Esophagus muscularis mucosa (tissue), 4 donors: ENCODE results near the gene IQCM. TPM values are rescaled to one million over a fixed set of nuclear protein-coding genes. Genes with fewer than 3 reads are reported as not detected.

ENCODE experiments used
- DNase-seq: peaks from one replicate; pipeline ENCODE4 v3.0.0-alpha.2; 2017; ENCODE audit errors: extremely low spot score
- H3K27ac ChIP-seq, 4 donors: fragments of 200-600 bp; sonication (generic); replicated peaks in 1 of 4; 1 replicate in 3 of 4; 2 replicates in 1 of 4; pipeline ENCODE4 v1.5.1; 2016 to 2019; ENCODE audit warnings: mild to moderate bottlenecking in 1 of 4
- H3K27me3 ChIP-seq, 4 donors: fragments of 200-600 bp; sonication (generic); one replicate each; pipeline versions ENCODE4 v1.5.1 to v1.6.0; 2016 to 2019
- H3K36me3 ChIP-seq, 4 donors: fragments of 200-600 bp; sonication (generic); one replicate each; pipeline ENCODE4 v1.5.1; 2016 to 2019
- H3K4me1 ChIP-seq, 4 donors: fragments of 200-600 bp; sonication (generic); one replicate each; pipeline ENCODE4 v1.5.1; 2016 to 2019
- H3K4me3 ChIP-seq, 4 donors: fragments of 200-600 bp; sonication (generic); 1 replicate in 2 of 4; 2 replicates in 2 of 4; pipeline ENCODE4 v1.5.1; 2016 to 2019; ENCODE audit warnings: mild to moderate bottlenecking in 4 of 4, moderate library complexity in 1 of 4
- H3K9me3 ChIP-seq, 4 donors: fragments of 200-600 bp; sonication (generic); 1 replicate in 3 of 4; 2 replicates in 1 of 4; pipeline ENCODE4 v1.5.1; 2016 to 2019
- EP300 ChIP-seq: sonication (generic); formaldehyde crosslinking; IDR thresholded peaks from one replicate; pipeline ENCODE4 v1.6.1; 2017; ENCODE audit warnings: antibody characterized with exemption
- POLR2A ChIP-seq: fragments of 450-650 bp; IDR thresholded peaks from one replicate; pipeline ENCODE4 v1.6.1; 2017; ENCODE audit warnings: antibody characterized with exemption, moderate library complexity, mild to moderate bottlenecking, low read depth
- POLR2AphosphoS5 ChIP-seq, 2 donors: sonication (generic); formaldehyde crosslinking; IDR thresholded peaks; one replicate each; pipeline ENCODE4 v1.6.1; 2017; ENCODE audit warnings: antibody characterized with exemption in 2 of 2
- WGBS: methylation state at CpG from one replicate; pipeline ENCODE4 v1.1.5; 2018; 5-methylcytosine and 5-hydroxymethylcytosine counted together
- intact Hi-C: fragments of 100-400 bp; cut with DNase I; formaldehyde crosslinking; loops from one replicate; pipeline ENCODE4 v1.15.1; 2023
- total RNA-seq, 4 donors: library from RNA; depleted of rRNA; stranded (reverse); fragments of >200 nt; gene quantifications; one replicate each; pipeline versions ENCODE4 v1.1.0 to v1.2.1, GENCODE V29; 2016
- TF ChIP-seq, protein P1 (sequence below), 3 experiments: fragments of 200-600 bp in 2 of 3; fragments of 450-650 bp in 1 of 3; sonication (generic) in 2 of 3; IDR thresholded peaks; one replicate each; pipeline ENCODE4 v1.5.1; 2017 to 2019; ENCODE audit warnings: antibody characterized with exemption in 3 of 3, mild to moderate bottlenecking in 2 of 3, moderate library complexity in 1 of 3

IQCM gene
- total RNA-seq, 4 donors from 2014 or later, result not detected

DNA sequence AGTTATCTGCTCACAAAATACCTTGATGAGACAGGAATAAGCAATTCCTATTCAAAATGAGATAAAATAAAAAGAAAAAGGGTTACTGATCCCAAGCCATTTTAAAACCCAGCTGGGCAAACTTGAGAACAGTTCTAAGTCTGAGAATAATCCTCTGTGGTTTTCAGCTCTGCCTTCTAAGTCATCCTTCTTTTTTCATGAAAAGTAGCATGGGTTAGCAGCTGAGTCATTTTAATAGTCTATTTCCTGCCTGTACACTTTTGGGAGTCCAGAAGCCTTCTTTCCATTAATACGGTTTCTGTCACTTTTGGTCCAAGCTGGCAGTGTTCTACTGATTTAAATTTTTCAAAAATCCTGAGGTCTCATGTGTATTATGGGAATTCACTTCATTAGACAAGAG, 374.3 kb downstream of the IQCM start:
- no peaks in the 10 kb centered on the region for H3K4me1 ChIP-seq
- no peaks in the 10 kb centered on the region for H3K36me3 ChIP-seq
- WGBS, result 59% methylated on average over 1 of the region's 1 CpG
- intact Hi-C loops, result no loop called here
- H3K27me3 ChIP-seq, result no peaks in the 10 kb centered on the region
- no peak overlapping the region for H3K4me3 ChIP-seq
- no peak for DNase-seq
- TF ChIP-seq, protein P1, sequence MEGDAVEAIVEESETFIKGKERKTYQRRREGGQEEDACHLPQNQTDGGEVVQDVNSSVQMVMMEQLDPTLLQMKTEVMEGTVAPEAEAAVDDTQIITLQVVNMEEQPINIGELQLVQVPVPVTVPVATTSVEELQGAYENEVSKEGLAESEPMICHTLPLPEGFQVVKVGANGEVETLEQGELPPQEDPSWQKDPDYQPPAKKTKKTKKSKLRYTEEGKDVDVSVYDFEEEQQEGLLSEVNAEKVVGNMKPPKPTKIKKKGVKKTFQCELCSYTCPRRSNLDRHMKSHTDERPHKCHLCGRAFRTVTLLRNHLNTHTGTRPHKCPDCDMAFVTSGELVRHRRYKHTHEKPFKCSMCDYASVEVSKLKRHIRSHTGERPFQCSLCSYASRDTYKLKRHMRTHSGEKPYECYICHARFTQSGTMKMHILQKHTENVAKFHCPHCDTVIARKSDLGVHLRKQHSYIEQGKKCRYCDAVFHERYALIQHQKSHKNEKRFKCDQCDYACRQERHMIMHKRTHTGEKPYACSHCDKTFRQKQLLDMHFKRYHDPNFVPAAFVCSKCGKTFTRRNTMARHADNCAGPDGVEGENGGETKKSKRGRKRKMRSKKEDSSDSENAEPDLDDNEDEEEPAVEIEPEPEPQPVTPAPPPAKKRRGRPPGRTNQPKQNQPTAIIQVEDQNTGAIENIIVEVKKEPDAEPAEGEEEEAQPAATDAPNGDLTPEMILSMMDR (IDR thresholded peaks at IDR 0.05), result no peak
- TF ChIP-seq POLR2AphosphoS5 (IDR thresholded peaks at IDR 0.05), result no peak
- TF ChIP-seq POLR2A, result no peak
- TF ChIP-seq EP300, result no peak
- no peak overlapping the region for H3K27ac ChIP-seq
- H3K9me3 ChIP-seq, result no peaks in the 10 kb centered on the region

DNA sequence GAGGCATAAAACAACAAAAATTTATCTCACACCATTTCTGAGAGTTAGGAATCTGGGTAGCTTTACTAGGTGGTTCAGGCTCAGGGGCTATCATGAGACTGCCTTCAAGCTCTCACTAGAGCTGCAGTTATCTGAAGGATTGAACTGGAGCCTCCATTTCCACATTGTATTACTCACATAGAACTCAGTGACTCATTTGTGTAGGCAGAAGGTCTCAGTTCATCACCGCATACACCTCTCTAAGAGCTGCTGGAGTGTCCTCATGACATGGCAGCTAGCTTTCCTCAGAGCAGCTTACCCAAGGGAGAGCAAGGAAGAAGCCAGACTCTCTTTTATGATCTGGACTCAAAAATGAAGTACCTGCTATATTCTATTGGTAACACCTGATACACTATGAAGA, 389.2 kb downstream of the IQCM start:
- intact Hi-C loops, result no loop called here
- DNase-seq, result no peak
- Histone ChIP-seq H3K27ac (no peak overlapping the region), H3K4me1 (no peaks in the 10 kb centered on the region), H3K36me3 (no peaks in the 10 kb centered on the region), H3K4me3 (no peak overlapping the region), H3K9me3 (no peaks in the 10 kb centered on the region), H3K27me3 (no peaks in the 10 kb centered on the region)
- TF ChIP-seq EP300, result no peak
- TF ChIP-seq POLR2AphosphoS5 (IDR thresholded peaks at IDR 0.05), result no peak
- TF ChIP-seq POLR2A, result no peak
- WGBS, result 93% methylated on average over 1 of the region's 1 CpG

DNA sequence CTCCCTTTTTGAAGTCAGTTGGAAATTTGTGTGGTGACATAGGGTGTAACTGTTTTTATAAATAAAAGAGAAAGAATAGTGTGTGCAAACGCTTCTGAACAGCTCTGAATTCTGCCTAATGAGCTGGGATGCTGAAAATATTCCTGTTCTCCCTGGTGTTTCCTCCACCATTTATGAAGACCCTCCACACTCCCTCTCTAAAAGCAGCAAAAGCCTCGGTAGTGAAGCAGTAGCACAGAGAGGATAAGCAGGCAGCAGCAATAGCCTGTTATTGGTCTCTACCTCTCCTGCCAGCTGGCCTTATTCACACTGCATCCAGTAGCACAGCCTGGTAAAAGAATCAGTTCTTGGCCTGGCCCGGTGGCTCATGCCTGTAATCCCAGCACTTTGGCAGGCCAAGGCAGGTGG, 406.1 kb downstream of the IQCM start:
- peak overlapping the region in 2 of 4 donors; percentile 35 to 64 for H3K27ac ChIP-seq
- no peaks in the 10 kb centered on the region for H3K36me3 ChIP-seq
- H3K9me3 ChIP-seq, result no peaks in the 10 kb centered on the region
- no peak for DNase-seq
- no peak for TF ChIP-seq POLR2AphosphoS5 (IDR thresholded peaks at IDR 0.05)
- no peak for TF ChIP-seq EP300
- TF ChIP-seq, protein P1 (IDR thresholded peaks at IDR 0.05), result no peak
- TF ChIP-seq POLR2A, result no peak
- intact Hi-C loops, result no loop called here
- no peaks in the 10 kb centered on the region for H3K27me3 ChIP-seq
- H3K4me1 ChIP-seq, result peaks cover 6 to 16% (median 13%) of the 10 kb centered on the region in 4 donors
- H3K4me3 ChIP-seq, result no peak overlapping the region
- 50% methylated on average over 3 of the region's 3 CpGs for WGBS

DNA sequence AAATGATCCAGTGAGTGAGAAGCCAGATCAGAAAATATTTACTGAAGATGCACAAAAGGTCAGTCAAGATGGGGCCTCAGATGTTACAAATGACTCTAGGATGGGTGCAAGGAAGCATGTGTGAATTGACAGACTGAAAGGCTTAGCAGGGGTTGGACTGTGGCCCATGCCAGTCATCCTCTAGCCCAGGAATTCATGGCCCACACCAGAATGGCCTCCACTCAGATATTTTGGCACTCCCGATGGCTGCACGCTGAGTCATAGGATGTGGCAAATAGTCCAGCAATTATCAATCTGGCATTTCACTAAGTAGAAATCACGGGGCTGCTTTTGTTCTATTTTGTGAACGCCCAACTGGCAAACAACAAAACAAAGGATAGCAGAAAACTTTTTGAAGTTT, 406.5 kb downstream of the IQCM start:
- H3K27ac ChIP-seq, result peak overlapping the region in 2 of 4 donors; percentile 35 to 64
- no peaks in the 10 kb centered on the region for H3K27me3 ChIP-seq
- WGBS, result 25% methylated on average over 4 of the region's 4 CpGs
- H3K36me3 ChIP-seq, result no peaks in the 10 kb centered on the region
- peaks cover 6 to 20% (median 13%) of the 10 kb centered on the region in 4 donors for H3K4me1 ChIP-seq
- no peak overlapping the region for H3K4me3 ChIP-seq
- H3K9me3 ChIP-seq, result no peaks in the 10 kb centered on the region
- TF ChIP-seq POLR2A (no peak), POLR2AphosphoS5 (IDR thresholded peaks at IDR 0.05) (peak in 1 of 2 donors; percentile 20)
- TF ChIP-seq, protein P1 (IDR thresholded peaks at IDR 0.05), result no peak
- intact Hi-C loops, result no loop called here
- no peak for DNase-seq

DNA sequence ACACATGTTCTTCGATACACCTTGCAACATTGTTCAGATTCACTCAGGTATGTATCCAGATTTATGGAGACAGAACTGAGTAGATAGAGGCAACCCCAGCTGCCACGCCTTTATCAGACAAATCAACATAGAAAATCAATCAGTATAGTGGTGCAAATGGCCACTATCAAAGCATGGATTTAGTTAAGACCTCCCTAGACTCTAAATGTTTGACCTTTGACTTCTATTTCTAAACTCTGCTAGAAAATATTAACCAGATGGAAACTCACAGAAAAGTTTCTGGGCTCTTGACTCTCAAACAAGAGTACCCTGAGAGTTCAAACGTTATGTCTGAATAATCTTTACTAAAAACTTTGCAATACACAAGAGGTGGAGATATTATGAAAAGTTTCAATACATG, 411.5 kb downstream of the IQCM start:
- WGBS, result 87% methylated on average over 3 of the region's 3 CpGs
- TF ChIP-seq, protein P1 (IDR thresholded peaks at IDR 0.05), result no peak
- no peak for TF ChIP-seq EP300
- H3K4me3 ChIP-seq, result no peak overlapping the region
- H3K27ac ChIP-seq, result no peak overlapping the region
- no peaks in the 10 kb centered on the region for H3K36me3 ChIP-seq
- peaks cover 3 to 27% (median 9%) of the 10 kb centered on the region in 4 donors for H3K4me1 ChIP-seq
- intact Hi-C loops, result no loop called here
- no peaks in the 10 kb centered on the region for H3K9me3 ChIP-seq
- no peak for DNase-seq
- H3K27me3 ChIP-seq, result no peaks in the 10 kb centered on the region
